GM19193 (cell line): ENCODE data around the gene FGB.

Experiments used
- POLR2A ChIP-seq: IDR thresholded peaks from 4 replicates; pipeline ENCODE4 v1.6.1; 2011; ENCODE audit not compliant: insufficient read depth, insufficient read length; ENCODE audit errors: extremely low read depth

FGB gene

GRCh38 chr4:154562697-154563254 lies at the start of gene FGB:
FGB (plus strand) TSS chr4:154563011; CDS start chr4:154563019, 8 bp downstream.
- TF ChIP-seq POLR2A, result no peak

GRCh38 chr4:154516318-154517029 lies 46.3 kb upstream of the FGB start:
- no peak for TF ChIP-seq POLR2A

GRCh38 chr4:154517591-154517990 lies 45.2 kb upstream of the FGB start:
- no peak for TF ChIP-seq POLR2A

- TF ChIP-seq POLR2A, result no peak
These were observed 43.6 kb upstream of the FGB start for GRCh38 chr4:154519214-154519613.

GRCh38 chr4:154521607-154522006 lies 41.2 kb upstream of the FGB start:
- no peak for TF ChIP-seq POLR2A

GRCh38 chr4:154526151-154526550 lies 36.7 kb upstream of the FGB start:
- TF ChIP-seq POLR2A, result no peak

GRCh38 chr4:154527308-154527707 lies 35.5 kb upstream of the FGB start:
- TF ChIP-seq POLR2A, result no peak

- no peak for TF ChIP-seq POLR2A
These were observed 33.9 kb upstream of the FGB start for GRCh38 chr4:154528869-154529268.

- no peak for TF ChIP-seq POLR2A
These were observed 32.9 kb upstream of the FGB start for GRCh38 chr4:154529728-154530519.

GRCh38 chr4:154534296-154534695 lies 28.5 kb upstream of the FGB start:
- no peak for TF ChIP-seq POLR2A

- no peak for TF ChIP-seq POLR2A
These were observed 20.4 kb upstream of the FGB start for GRCh38 chr4:154542271-154542879.

GRCh38 chr4:154545689-154546088 lies 17.1 kb upstream of the FGB start:
- TF ChIP-seq POLR2A, result no peak

GRCh38 chr4:154549894-154550790 lies 12.7 kb upstream of the FGB start, which contains the start of gene PLRG1:
PLRG1 (minus strand) TSS chr4:154550400; CDS start chr4:154550308, 92 bp downstream.
- peak; percentile 86 for TF ChIP-seq POLR2A
